GM19043 (cell line): ENCODE results near the gene IL17RD.

Source experiments
- ATAC-seq: cut with Tn5 transposase; IDR thresholded peaks from one replicate; pipeline ENCODE4 v1.9.1; 2021; ENCODE audit warnings: low read depth; ENCODE audit not compliant: unreplicated experiment

The IL17RD gene

GRCh38 chr3:57074135-57074534, 91.0 kb downstream of the IL17RD start:
- ATAC-seq = no peak

DNA sequence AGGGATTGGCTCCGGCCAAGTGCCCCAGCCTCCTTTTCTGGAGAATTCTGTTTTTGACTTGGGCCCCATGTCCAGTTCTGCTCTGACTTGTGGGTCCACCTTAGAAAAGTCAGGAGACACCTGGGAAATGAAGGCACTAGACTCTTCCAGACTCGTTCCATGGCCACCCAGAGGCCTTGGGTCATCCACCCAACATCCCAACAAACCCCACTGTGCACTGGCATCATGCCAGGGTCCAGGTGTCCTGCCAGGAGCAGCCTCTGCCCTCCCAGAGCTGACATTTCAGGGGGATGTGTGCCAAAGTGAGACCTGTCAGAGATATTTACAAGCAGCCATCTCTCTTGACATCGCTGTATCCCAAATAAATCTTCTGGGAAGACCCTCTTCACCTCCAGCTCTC, 91.5 kb downstream of the IL17RD start:
- ATAC-seq = no peak

- no peak for ATAC-seq
Observed at GRCh38 chr3:57069503-57069902, 95.7 kb downstream of the IL17RD start.

- peak; percentile 98 for ATAC-seq
Observed at GRCh38 chr3:57068437-57069089, 96.6 kb downstream of the IL17RD start.

DNA sequence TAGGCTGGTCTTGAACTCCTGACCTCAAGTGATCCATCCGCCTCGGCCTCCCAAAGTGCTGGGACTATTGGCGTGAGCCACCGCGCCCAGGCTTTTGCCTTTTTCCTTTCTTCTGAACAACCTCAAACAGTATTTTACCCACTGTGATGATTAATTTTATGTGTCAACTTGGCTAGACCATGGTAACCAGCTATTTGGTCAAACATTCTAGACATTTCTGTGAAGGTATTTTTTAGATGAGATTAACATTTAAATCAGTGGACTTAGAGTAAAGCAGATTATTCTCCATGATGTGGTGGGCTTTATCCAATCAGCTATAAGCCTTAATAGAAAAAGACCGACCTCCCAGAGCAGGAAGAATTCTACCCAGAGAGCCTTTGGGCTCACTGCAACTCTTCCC, 98.7 kb downstream of the IL17RD start:
- ATAC-seq = no peak

DNA sequence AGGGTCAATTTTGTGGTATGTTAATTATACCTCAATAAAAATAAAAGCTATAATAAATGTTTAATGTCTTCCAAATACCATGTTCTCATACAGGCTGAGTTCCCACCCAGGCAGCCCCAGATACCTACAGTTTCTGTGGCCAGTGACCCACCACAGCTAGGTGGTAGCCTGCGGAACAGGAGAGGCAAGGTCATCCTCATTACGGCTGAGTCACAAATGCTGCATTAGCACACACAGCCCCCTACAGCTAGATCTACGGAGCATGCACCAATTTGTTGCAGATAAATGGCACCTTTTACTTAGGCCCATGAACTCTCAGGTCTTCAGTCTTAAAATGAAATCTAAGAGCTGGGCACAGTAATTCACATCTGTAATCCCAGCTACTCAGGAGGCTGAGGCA, 99.6 kb downstream of the IL17RD start:
- no peak for ATAC-seq

- no peak for ATAC-seq
Observed at GRCh38 chr3:57064572-57064971, 100.6 kb downstream of the IL17RD start.

DNA sequence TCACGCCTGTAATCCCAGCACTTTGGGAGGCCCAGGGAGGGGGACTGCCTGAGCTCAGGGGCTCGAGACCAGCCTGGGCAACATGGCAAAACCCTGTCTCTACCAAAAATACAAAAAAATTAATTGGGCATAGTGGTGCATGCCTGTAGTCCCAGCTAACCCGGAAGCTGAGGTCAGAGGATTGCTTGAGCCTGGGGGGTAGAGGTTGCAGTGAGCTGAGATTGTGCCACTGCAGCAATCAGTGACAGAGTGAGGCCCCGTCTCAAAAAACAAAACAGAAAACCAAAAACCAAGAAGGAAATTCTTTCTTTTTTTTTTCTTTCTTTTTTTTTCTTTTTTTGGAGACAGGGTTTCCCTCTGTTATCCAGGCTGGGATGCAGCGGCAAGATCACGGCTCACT, 101.2 kb downstream of the IL17RD start:
- ATAC-seq = no peak

DNA sequence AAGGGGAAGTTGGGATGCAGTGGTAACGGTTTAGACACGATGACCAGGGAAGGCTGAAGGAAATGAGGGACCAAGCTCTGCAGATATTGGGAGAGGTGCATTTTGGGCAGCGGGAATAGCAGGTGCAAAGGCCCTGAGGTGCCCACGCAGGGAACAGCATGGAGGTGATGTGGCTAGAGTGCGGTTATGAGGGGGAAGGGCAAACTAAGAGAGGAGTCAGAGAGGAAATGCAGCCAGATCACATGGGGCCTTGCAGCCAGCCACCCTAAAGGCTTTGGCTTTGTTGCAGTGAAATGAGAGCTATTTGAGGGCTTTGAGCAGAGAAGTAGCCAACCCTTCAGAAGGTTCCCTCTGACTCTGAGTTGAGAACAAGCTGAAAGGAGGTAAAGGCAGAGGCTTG, 102.1 kb downstream of the IL17RD start:
- no peak for ATAC-seq

DNA sequence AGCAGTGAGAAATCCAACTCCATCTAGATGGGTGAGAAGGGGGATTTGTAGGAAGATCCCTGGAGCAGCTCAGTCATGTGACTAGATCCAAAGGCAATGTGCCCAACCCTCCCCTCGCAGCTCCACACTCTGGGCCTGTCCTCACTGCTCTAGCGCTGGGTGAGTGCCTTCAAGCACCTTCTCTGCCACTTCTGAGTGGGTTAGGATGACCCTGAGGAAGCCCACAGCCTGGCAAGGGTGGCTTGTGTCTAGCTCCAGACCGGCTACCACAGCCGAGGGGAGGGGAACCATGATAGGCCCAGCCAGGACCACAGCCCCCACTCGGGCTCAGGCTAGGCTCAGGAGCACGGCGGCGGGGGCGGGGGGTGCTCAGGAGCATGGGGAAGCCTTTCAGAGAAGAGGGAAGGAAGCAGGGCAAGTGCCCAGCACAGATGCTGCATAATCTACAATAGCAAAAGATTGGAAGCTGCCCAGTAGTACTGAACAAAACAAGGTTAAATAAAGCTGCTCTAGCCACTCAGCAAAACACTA, 103.0 kb downstream of the IL17RD start:
- no peak for ATAC-seq

DNA sequence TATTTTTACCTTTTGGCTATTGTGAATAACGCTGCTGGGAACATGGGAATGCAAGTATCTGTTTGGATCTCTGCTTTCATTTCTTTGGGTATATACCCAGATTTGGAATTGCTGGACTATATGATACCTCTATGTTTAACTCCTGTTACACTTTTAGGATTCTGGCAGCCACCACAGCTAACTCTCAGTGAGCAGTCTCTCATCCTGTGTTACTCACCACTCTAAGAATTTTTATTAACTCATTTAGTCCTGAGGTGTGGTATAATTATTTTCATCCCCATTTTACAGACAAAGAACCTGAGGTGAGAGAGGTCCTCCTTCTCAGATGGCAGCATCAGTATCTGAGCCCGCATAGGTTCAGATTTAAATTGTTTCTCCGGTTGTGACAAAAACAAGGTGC, 103.6 kb downstream of the IL17RD start:
- no peak for ATAC-seq

- ATAC-seq = no peak
Observed at GRCh38 chr3:57060089-57060821, 104.9 kb downstream of the IL17RD start, which contains the start of gene SPATA12. SPATA12 (plus strand) TSS chr3:57060664; CDS start chr3:57073695, 13,031 bp downstream.

DNA sequence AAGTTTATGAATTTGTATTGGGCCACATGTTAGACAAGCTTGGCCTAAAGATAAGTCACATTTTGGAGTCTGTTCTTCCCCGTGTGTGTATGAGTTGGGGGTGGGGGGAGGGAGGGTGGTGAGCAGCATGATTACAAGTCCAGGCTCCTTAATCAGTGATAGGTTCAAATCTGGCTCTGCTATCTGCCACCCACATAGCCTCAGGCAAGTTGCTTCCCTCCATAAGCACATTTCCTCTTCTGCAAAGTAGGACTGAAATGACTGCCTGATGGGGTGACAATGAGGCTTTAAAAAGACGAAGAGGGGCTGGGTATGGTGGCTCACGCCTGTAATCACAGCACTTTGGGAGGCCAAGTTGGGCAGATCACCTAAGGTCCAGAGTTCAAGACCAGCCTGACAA, 105.7 kb downstream of the IL17RD start:
- no peak for ATAC-seq

DNA sequence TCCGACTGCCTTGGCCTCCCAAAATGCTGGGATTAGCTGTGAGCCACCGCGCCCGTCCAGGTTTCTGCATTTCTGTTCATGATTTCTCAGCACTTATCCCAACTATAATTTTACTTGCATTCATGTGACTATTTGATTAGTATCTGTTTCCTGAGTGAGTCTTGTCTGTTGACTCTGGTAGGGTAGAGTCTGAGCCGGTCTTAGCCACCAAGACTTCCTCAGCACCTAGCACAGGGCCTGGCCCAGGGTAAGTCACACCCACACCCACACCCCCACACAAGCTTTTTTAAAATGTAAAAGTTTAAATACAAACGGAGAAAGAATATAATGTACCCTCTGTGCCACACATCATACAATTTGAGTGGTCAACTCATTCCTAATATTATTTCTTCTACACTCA, 107.8 kb downstream of the IL17RD start:
- ATAC-seq = no peak

GRCh38 chr3:57053122-57053521, 112.0 kb downstream of the IL17RD start:
- no peak for ATAC-seq

- no peak for ATAC-seq
Observed at GRCh38 chr3:57052662-57053061, 112.5 kb downstream of the IL17RD start.

- ATAC-seq = no peak
Observed at GRCh38 chr3:57048728-57049127, 116.4 kb downstream of the IL17RD start.

- no peak for ATAC-seq
Observed at GRCh38 chr3:57048052-57048671, 117.0 kb downstream of the IL17RD start.

- ATAC-seq = no peak
Observed at GRCh38 chr3:57046101-57046765, 118.9 kb downstream of the IL17RD start.

DNA sequence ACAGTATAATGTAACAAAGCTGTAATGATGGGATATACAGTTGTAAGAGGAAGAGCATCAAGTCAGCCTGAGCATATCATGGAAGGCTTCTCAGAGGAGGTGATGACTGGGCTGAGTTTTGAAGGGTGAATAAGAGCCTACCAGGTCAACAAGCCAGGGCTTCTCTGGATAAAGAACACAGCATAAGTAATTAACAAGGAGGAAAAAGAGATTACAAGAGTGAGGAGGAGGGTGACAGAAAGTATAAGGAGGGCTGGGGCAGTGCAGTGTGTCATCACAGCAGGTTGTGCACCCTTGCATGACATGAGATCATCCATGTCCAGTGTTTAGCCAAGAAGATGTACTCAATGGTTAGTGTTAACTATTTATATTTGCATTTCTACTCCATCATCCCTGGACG, 121.6 kb downstream of the IL17RD start:
- no peak for ATAC-seq

GRCh38 chr3:57041674-57042073, 123.5 kb downstream of the IL17RD start:
- ATAC-seq = no peak
